A673 (cell line): ENCODE data around the gene EXOC8.

ENCODE experiments used
- EZH2 ChIP-seq: fragments of 200-600 bp; sonication (generic); IDR thresholded peaks from 2 replicates; pipeline ENCODE4 v1.6.1; 2017; ENCODE audit warnings: borderline replicate concordance, low read depth, mild to moderate bottlenecking, mixed read lengths, antibody characterized with exemption, low read length; ENCODE audit not compliant: poor library complexity, severe bottlenecking
- TF ChIP-seq, protein P1 (sequence below): fragments of 300-800, 200-600 bp; sonication (generic); conservative IDR thresholded peaks from 2 replicates; pipeline ENCODE4 v1.5.1; 2017; ENCODE audit warnings: low read depth, mild to moderate bottlenecking, antibody characterized with exemption, low read length, moderate library complexity, mixed read lengths

DNA sequence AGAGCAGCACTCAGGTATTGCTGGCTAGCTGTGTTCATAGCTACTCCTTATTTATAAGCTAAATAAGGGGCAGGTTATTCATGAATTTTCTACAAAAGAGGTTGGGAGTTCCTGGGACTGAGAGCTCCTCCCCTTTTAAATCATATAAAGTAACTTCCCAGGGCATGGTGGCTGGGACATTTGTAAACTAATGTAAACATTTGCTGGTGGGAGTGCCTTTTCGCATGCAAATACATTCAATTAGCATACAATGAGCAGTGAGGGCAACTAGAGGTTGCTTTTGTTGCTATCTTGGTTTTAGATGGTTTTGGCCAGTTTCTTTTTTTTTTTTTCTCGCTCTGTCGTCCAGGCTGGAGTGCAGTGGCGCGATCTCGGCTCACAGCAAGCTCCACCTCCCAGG, 53.2 kb downstream of the EXOC8 start:
- TF ChIP-seq, protein P1, sequence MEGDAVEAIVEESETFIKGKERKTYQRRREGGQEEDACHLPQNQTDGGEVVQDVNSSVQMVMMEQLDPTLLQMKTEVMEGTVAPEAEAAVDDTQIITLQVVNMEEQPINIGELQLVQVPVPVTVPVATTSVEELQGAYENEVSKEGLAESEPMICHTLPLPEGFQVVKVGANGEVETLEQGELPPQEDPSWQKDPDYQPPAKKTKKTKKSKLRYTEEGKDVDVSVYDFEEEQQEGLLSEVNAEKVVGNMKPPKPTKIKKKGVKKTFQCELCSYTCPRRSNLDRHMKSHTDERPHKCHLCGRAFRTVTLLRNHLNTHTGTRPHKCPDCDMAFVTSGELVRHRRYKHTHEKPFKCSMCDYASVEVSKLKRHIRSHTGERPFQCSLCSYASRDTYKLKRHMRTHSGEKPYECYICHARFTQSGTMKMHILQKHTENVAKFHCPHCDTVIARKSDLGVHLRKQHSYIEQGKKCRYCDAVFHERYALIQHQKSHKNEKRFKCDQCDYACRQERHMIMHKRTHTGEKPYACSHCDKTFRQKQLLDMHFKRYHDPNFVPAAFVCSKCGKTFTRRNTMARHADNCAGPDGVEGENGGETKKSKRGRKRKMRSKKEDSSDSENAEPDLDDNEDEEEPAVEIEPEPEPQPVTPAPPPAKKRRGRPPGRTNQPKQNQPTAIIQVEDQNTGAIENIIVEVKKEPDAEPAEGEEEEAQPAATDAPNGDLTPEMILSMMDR, result no peak
- TF ChIP-seq EZH2, result no peak
